ENCODE results near the gene IBTK.
A peak's percentile ranks its signal among the peaks of the same experiment; 100 is the strongest.
"Not testable (repeated sequence)": the region's sequence is repeated elsewhere in the genome, so short reads cannot be mapped to it uniquely, and the experiment has no call there.

The IBTK gene

DNA sequence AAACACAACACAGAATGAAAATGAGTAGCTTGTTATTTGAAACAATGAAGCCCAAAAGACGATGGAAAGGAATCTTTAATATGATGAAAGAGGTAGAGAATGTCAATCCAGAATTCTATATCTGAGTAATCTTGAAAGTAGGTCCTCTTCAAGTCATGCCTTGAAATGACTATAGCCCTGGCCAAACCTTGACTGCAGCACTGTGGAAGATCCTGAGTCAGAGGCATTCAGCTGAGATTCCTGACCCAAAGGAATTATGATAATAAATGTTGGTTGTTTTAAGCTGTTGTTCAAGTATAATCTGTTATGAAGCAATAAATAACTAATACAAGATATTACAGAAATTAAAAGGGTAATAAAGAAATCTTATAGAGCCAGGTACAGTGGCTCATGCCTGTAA lies 64.8 kb downstream of the IBTK start:
- no peak for DNase-seq

DNA sequence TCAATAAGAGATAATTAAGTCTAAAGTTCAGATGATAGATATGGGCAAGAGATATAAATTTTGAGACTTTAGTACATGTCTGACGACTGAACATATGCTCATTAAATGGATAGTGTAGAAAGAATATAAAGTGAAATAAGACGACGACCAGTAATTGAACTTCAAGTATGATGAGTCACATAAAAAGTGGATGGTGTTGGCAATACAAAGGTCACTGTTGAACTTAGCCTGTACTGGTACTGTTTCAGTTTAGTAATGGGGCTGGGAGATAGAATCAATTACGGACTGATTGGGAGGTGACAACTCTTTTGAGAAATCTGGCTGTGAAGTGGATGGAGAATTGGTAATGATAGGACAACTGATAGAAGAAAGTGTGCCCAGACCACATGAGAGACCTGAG lies 68.1 kb downstream of the IBTK start:
- DNase-seq, result no peak

DNA sequence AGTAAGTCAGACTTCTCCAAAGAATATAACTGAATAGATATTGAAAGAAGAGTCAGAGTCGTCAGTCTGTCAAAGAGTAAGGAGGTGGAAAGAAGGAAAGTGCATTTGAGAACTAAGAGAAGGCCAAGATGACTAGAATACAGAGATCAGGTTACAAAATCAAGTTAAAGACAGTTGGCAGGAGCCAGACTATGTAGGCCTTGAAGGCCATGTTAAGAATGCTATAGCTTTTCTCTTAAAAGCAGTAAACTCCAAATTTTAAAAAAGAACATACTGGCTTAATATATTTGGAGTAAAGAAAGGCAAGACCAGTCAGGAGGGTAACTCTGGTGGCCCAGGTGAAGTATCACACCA lies 68.8 kb downstream of the IBTK start:
- no peak for DNase-seq

DNA sequence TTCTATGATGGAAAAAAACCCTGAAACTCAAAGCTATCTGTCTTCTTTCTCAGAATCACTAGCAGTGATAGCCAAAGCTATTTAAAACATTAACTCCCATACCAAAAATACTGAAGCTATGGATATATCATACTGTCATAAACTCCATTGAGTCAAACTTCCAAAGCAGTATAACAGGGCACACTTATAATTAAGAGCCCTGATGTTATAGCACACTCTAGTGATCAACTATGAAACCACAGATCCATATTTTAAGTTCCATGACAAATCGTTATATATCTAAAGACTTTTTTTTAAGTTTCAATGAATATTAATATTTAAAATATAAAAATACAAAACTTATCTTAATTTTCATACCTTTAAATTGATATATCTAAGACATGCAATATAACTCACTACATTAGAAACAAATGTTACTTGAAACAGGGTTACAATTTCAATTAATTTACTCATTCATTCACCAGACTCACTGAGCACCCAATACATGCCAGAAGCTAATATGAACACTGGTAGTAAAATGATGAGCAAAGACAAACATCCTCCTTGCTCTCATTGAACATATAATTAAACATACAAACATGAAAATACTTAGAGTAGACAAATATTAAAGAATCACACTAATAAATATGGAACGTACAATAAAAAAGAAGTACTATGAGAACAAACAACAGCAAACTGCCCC lies 69.3 kb downstream of the IBTK start:
- DNase-seq, result no peak

DNA sequence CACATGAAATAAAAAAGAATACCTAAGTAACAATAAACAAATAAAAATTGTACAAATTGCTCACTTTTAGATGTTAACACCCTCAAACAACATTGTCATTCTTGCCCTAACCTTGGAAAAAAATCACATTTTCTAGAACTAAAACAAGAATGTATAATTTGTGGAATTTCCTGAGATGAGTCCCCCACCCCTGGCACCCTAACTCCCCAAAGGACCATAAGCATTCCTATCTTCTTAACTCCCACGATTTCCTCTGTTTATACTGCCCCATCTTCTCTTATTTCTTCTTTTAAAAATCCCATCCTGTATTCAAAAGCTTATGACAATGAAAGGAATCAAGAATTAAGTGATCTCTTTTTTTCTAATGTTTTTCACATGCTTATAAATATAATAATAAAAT lies 70.9 kb downstream of the IBTK start:
- DNase-seq, result no peak

DNA sequence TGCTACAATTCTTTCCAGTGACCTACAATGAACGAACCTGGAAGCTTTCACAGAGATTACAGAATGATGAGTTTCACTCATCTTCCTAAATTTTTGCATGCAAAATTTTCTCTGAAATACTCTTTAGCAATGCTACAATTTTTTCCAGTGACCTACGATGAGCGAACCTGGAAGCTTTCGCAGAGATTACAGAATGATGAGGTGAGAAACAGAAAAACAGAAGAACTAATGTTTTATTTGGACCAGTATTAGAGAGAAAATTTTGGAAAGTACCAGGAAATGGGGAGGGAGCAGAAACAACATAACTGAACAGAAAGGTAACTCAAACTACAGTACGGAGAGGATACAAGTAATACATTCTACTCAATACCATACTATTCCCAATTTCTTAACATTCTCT lies 75.0 kb downstream of the IBTK start:
- DNase-seq, result no peak

DNA sequence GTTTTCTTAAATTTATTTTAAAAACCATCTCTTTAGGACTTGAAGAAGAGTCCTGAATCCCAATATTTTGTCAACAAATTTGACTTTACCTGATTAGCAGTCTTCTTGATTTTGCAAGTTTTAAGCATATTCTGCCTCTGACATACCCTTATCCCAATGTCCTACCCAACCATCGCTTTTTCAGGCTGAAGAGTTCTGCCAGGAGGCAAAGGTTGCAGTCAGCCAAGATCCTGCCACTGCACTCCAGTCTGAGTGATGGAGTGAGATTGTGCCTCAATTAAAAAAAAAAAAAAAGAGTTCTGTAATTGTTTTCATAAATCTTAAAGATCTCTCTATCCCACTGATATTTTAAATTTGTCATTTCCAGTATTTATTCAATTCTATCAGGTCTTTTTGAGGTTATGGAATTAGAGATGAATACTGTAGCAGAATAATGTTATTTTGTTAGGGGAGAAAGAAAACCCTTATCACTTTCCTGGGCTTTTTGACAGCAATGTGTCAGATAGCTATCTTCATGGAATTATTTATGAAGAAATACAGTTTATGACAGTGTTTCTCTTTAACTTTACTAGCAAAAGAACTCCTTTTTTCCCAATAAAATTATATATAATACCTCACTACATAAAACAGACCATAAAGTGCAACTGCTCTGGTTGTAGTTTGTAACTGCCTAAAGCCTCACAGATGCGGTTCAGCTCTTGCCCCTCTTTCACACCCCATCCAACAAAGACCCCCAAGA lies 78.2 kb downstream of the IBTK start:
- no peak for DNase-seq

DNA sequence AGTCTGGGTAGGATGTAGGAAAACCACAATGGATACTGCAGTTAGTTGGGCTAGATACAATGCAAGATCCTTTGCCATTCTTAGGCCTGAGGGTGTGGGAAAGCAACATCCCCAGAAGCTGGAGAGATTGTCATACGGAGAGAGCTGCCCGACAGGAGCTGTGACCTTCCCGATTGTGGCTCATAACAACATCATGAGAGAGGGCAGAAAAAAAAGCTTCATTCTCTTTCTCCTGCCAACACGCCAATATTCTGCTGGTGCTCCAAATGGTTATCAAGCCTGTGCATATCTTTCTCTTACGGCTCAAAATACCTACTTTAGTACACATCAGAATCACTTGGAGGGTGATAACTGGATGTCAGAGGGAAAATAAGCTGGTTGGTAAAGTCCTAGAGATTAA lies 81.1 kb downstream of the IBTK start:
- DNase-seq, result no peak

DNA sequence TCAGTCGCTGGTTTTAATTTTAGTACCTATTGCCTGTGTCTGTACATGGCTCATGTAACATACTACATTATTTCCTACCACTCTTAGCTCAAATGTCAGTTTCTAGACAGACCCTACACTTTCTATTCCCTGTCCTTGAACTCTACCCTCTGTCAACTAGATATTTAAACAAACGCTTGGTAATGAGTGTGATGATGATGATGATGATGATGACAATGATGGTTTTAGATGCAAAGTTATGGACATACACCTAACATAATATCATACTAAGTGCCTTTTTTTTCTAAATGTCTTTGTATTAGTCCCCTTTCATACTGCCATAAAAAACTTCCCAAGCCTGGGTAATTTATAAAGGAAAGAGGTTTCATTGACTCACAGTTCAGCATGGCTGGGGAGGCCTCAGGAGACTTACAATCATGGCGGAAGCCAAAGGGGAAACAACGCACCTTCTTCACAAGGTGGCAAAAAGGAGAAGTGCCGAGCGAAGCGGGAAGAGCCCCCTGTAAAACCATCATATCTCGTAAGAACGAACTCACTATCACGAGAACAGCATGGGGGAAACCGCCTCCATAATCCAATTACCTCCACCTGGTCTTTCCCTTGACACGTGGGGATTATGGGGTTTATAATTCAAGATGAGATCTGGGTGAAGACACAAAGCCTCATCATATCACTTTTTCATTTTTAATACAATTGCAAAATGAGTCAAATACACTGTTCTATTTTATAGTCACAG lies 87.1 kb downstream of the IBTK start:
- no peak for DNase-seq

DNA sequence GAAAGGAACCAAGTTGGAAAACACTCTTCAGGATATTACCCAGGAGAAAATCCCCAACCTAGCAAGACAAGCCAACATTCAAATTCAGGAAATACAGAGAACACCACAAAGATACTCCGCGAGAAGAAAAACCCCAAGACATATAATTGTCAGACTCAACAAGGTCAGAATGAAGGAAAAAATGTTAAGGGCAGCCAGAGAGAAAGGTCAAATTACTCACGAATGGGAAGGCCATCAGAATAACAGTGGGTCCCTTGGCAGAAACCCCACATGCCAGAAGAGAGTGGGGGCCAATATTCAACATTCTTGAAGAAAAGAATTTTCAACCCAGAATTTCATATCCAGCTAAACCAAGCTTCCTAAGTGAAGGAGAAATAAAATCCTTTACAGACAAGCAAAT lies 94.8 kb downstream of the IBTK start:
- DNase-seq, result not testable (repeated sequence)

DNA sequence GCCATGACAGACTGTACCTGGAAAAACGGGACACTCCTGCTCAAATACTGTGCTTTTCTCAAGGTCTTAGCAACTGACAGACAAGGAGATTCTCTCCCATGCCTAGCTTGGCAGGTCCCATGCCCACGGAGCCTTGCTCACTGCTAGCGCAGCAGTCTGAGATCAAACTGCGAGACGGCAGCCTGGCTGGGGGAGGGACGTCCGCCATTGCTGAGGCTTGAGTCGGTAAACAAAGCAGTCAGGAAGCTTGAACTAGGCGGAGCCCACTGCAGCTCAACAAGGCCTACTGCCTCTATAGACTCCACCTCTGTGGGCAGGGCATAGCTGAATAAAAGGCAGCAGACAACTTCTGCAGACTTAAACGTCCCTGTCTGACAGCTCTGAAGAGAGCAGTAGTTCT lies 96.4 kb downstream of the IBTK start:
- not testable (repeated sequence) for DNase-seq

DNA sequence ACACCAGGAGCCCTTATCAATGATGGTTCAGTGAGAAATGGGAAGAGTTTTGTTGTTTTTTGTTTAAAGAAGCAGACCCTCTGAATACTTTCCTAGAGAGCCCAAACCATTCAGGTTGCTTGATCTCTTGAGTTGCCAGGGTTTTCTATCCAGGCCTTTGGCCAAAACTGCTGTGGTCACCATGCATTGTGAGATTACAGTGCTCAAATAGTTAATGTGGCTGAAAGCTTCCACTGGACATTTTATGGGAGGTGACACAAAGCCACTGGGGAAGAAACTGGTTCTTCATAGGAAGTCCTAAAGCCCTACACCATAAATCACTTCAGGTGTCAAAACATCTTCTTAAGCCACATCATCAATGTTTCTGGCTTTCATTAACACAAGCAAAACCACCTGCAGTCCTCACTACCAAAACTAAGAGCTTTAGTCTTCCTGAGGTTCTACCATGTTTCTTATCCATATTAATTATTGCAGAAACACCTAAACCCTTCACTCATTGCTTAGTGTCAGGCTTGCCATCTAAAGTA lies 101.6 kb downstream of the IBTK start:
- no peak for DNase-seq

DNA sequence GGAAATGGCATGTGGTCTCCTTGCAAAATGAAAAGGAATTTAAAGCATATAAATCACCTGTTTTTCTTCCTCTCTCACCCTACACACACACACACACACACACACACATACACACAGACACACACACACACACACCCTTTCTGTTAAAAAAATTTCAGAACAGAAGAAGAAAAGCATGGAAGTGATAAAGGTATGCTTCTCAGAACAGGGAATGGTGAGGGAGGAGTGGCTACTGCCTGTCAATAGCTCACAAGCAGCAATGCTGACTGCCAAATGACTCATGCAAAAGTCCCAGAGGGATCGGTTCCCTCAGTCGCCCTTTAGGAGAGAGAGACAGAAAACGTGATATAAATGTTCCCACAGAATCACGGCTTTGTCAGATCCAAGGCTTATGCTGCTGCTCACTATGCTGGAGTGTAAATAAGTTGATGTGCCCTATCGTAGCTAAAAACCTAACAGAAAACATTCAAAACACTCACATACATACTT lies 102.6 kb downstream of the IBTK start:
- peak in 25 of 58 donors; percentile 1 to 40 (median 13) for DNase-seq

DNA sequence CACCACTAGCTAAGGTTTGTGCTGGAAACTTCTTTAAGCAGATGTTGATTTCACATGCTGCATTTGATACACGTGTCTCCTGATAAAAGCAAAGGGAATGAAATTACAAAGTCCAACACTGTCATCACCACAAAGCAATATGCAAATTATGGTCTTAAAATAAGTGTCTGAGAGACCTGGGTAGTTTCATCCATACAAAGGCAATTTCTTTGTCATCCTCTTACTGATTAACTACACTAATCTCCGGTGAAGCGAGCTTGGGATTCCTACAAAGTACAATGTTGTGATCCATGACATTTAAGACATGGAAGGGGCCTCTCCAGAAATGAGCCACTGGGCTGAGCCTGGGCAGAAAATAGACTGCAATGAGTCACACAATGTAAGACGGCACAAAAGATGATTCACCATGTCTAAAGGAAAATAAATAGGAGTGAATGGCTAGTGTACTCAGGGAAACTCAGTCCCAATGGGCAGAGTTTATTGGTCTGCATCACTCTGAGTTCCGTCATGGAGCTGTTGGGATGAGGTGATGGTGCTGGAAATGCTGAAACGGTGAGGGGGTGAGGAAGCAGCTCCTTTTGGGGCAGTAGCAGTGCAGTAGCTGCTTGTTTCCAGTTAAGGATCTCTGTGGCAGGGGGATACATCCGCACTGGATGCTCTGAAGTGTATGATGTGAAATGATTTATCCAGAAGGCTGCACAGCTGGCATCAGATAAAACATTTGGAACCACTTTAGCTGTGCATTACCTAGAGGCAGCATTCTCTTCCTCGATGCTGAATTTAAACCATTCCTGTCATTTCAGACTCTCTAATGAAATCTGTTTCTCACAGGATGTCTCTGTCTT lies 103.3 kb downstream of the IBTK start:
- DNase-seq, result peak in 14 of 58 donors; percentile 1 to 58 (median 16)

DNA sequence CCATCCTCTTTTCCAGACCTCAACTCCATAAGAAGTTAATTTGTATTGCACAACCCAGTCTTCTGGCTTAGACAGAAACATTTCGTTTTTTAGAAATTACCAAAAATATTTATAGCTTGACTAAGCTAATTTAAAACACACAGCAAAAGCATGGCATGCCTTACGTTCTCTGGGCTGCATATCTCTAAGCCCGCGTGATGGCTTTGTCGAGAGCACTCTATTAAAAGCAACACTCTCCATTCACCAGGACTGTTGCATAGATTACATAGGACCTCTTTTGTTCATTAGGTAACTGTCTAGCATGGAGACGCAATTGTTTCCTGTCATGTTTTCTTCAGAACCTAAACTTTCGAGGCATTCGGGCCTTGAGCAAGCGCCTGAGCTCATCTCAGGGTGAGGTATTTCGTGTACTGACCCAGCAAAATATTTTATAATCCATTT lies 104.5 kb downstream of the IBTK start:
- no peak for DNase-seq

DNA sequence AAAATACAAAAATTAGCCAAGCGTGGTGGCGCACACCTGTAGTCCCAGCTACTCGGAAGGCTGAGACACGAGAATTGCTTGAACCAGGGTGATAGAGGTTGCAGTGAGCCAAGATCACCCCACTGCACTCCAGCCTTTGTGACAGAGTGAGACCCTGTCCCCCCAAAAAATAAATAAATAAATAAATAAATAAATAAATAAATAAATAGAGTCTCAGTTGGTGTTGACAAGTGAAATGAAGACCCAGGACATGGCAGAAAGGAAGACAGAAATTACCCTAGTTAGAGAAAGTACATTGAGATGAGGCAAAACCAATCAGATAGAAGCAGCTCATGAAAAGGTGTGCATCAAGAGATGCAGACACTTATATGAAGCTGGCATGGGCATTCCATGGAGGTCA lies 105.0 kb downstream of the IBTK start:
- DNase-seq, result no peak

DNA sequence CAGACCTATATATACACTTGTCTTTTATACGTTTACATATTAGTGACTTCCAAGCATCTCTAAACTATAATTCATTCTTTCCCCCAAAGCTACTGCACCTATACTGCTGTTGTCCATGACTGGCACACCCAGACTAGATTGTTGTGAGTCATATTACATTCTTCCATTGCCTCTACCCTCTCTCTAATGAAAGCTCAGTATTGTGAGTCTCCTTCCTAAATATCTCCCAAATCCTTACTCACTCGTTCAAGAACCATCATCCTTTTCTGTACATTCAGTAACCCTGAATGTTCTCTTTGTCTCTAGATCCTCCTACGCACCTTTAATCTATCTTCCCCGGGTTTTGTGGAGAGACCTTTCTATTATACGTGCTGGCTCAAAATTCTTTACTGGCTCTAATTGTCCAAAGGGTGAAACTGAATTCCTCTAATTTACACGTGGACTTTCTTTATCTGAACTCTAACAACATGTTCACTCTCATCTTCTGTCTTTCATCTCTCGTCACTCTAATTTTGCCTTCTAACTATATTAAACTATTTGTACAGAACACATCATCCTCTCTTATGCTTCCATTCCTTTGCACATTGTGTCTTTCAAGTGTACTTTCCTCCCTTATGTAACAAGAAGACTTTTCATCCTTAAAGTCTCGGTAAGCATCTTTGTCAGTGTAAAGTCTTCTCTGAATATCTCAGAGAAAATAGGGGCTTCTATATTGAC lies 109.3 kb downstream of the IBTK start:
- no peak for DNase-seq

DNA sequence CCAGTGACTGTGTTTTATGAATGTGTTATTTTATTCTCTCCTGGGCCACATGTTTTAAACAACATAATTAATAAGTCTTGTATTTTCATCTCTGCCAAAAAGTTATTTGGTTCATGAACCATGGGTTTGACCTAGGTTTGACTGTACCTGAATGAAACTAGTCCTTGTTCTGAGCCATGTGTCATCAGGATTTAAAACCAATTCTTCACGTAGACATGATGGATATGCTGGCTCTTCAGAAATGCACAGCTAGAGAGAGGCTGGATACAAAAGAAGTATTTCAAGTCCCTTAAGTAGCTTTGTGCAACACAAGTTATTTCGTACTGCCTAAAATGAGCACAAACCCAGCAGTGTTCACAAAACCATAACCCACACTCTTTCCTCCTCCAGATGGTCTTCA lies 116.1 kb downstream of the IBTK start:
- no peak for DNase-seq

DNA sequence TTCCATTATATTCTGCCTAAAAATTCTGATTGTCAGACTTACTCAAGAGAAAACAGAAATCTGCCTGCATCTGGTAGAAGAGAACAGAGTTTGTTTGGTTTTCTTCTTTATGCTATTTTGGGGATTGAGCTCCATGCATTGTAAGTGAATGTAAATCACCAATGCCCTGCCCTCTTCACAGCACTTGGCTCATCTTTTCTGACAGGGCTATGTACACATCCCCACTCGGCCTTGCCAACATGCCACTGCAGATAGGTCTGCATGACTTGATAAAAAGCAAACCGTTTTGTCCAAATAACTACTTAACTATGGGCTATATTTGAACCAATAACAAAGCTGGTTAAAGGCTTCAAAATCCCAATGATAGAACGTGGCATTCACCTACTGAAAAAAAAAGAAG lies 117.7 kb downstream of the IBTK start:
- no peak for DNase-seq

DNA sequence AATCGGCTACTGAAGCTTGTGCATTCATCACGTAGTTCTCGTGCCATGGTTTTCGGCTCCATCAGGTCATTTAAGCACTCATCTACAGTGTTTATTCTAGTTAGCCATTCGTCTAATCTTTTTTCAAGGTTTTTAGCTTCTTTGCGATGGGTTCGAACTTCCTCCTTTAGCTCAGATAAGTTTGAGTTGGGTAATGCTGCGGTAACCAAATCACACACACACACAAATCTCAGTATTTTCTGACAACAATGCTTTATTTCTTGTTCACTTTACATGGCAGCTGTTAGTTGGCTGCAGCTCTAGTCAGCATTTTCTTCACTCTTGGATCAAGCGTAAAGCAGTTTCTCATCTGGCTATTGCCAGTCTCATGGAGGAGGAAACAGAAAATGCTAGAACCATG lies 118.6 kb downstream of the IBTK start:
- not testable (repeated sequence) for DNase-seq

Data from anterior cingulate cortex (tissue), 58 donors.